LNCaP clone FGC (cell line): ENCODE results near the gene TST.

Experiments used
- DNase-seq: peaks from one replicate; pipeline ENCODE4 v3.0.0-alpha.2; 2011; ENCODE audit warnings: low read depth
- H3K4me3 ChIP-seq: 2 replicates; pipeline ENCODE4 v1.5.1; 2011; ENCODE audit warnings: mild to moderate bottlenecking, low read depth, low read length, control low read depth
- CTCF ChIP-seq: IDR thresholded peaks from 2 replicates; pipeline ENCODE4 v1.5.1; 2012; ENCODE audit warnings: mild to moderate bottlenecking; ENCODE audit not compliant: control insufficient read depth, insufficient read depth; ENCODE audit errors: extremely low read depth

Gene TST

GRCh38 chr22:37023743-37024338 is 4.6 kb upstream of the TST start:
- H3K4me3 ChIP-seq: no peak overlapping the region
- no peak for TF ChIP-seq CTCF
- no peak for DNase-seq

- no peak for DNase-seq
- no peak overlapping the region for H3K4me3 ChIP-seq
- no peak for TF ChIP-seq CTCF
These were observed 3.5 kb upstream of the TST start for GRCh38 chr22:37022483-37023337.

- H3K4me3 ChIP-seq: no peak overlapping the region
- no peak for DNase-seq
- peak; percentile 50 for TF ChIP-seq CTCF
These were observed 2.6 kb upstream of the TST start for GRCh38 chr22:37021710-37022482.

GRCh38 chr22:37021041-37021440 is 1.8 kb upstream of the TST start:
- DNase-seq: no peak
- no peak overlapping the region for H3K4me3 ChIP-seq
- no peak for TF ChIP-seq CTCF

GRCh38 chr22:37020192-37020479 is 889 bp upstream of the TST start:
- peak; percentile 21 for DNase-seq
- TF ChIP-seq CTCF: no peak
- peak overlapping the region; percentile 78 for H3K4me3 ChIP-seq

GRCh38 chr22:37018815-37019308 is 385 bp downstream of the TST start:
- no peak for DNase-seq
- H3K4me3 ChIP-seq: peak overlapping the region; percentile 75
- TF ChIP-seq CTCF: no peak
